Muscle layer of duodenum (tissue), 2 donors: Measurements from ENCODE around the gene FADS6.

Experiments used
- H3K27ac ChIP-seq: one replicate; pipeline ENCODE4 v1.7.0; 2013; ENCODE audit warnings: mild to moderate bottlenecking, low read length
- H3K27me3 ChIP-seq: one replicate; pipeline ENCODE4 v1.7.0; 2013; ENCODE audit warnings: low read depth, mild to moderate bottlenecking, control low read depth, low read length
- H3K36me3 ChIP-seq, 2 donors: one replicate each; pipeline ENCODE4 v1.7.0; 2013; ENCODE audit warnings: low read length in 2 of 2, control low read depth in 1 of 2, mild to moderate bottlenecking in 1 of 2; ENCODE audit not compliant: insufficient read depth in 2 of 2, control insufficient read depth in 1 of 2
- H3K4me1 ChIP-seq, 2 donors: one replicate each; pipeline ENCODE4 v1.7.0; 2013; ENCODE audit warnings: low read length in 2 of 2, mild to moderate bottlenecking in 2 of 2, control low read depth in 1 of 2, moderate library complexity in 1 of 2; ENCODE audit not compliant: insufficient read depth in 2 of 2, control insufficient read depth in 1 of 2
- H3K4me3 ChIP-seq, 2 donors: one replicate each; pipeline ENCODE4 v1.7.0; 2013; ENCODE audit warnings: low read length in 2 of 2, low read depth in 1 of 2, mild to moderate bottlenecking in 1 of 2
- H3K9me3 ChIP-seq, 2 donors: one replicate each; pipeline ENCODE4 v1.7.0; 2013; ENCODE audit warnings: low read length in 2 of 2, control low read depth in 1 of 2, mild to moderate bottlenecking in 1 of 2; ENCODE audit not compliant: control insufficient read depth in 1 of 2
- donor health status: healthy.

Gene FADS6

GRCh38 chr17:74863420-74864296, 29.8 kb downstream of the FADS6 start:
- Histone ChIP-seq H3K27ac (no peak overlapping the region), H3K36me3 (no peaks in the 10 kb centered on the region), H3K9me3 (no peaks in the 10 kb centered on the region), H3K4me1 (peaks cover 0 to 27% of the 10 kb centered on the region in 2 donors), H3K4me3 (no peak overlapping the region), H3K27me3 (peaks cover 25% of the 10 kb centered on the region)

- no peak overlapping the region for H3K27ac ChIP-seq
- H3K4me3 ChIP-seq, result no peak overlapping the region
- H3K27me3 ChIP-seq, result peaks cover 27% of the 10 kb centered on the region
- H3K4me1 ChIP-seq, result peaks cover 0 to 27% of the 10 kb centered on the region in 2 donors
- no peaks in the 10 kb centered on the region for H3K36me3 ChIP-seq
- H3K9me3 ChIP-seq, result no peaks in the 10 kb centered on the region
These were observed 30.5 kb downstream of the FADS6 start for GRCh38 chr17:74862919-74863318.

GRCh38 chr17:74862108-74862901, 31.1 kb downstream of the FADS6 start:
- Histone ChIP-seq H3K27ac (no peak overlapping the region), H3K36me3 (no peaks in the 10 kb centered on the region), H3K4me3 (no peak overlapping the region), H3K9me3 (no peaks in the 10 kb centered on the region), H3K4me1 (peaks cover 0 to 27% of the 10 kb centered on the region in 2 donors), H3K27me3 (peaks cover 27% of the 10 kb centered on the region)

- Histone ChIP-seq H3K36me3 (no peaks in the 10 kb centered on the region), H3K9me3 (no peaks in the 10 kb centered on the region), H3K4me3 (no peak overlapping the region), H3K27ac (no peak overlapping the region), H3K27me3 (peaks cover 27% of the 10 kb centered on the region), H3K4me1 (peaks cover 0 to 27% of the 10 kb centered on the region in 2 donors)
These were observed 31.7 kb downstream of the FADS6 start for GRCh38 chr17:74861662-74862107.

- H3K36me3 ChIP-seq, result no peaks in the 10 kb centered on the region
- H3K4me1 ChIP-seq, result peaks cover 0 to 27% of the 10 kb centered on the region in 2 donors
- H3K27me3 ChIP-seq, result peaks cover 30% of the 10 kb centered on the region
- H3K27ac ChIP-seq, result no peak overlapping the region
- H3K9me3 ChIP-seq, result no peaks in the 10 kb centered on the region
- peak overlapping the region in 1 of 2 donors; percentile 51 for H3K4me3 ChIP-seq
These were observed 32.4 kb downstream of the FADS6 start for GRCh38 chr17:74860872-74861661.

GRCh38 chr17:74860229-74860871, 33.1 kb downstream of the FADS6 start:
- H3K4me3 ChIP-seq, result peak overlapping the region in 1 of 2 donors; percentile 51
- no peak overlapping the region for H3K27ac ChIP-seq
- peaks cover 0 to 27% of the 10 kb centered on the region in 2 donors for H3K4me1 ChIP-seq
- H3K9me3 ChIP-seq, result no peaks in the 10 kb centered on the region
- peaks cover 36% of the 10 kb centered on the region for H3K27me3 ChIP-seq
- no peaks in the 10 kb centered on the region for H3K36me3 ChIP-seq

- no peaks in the 10 kb centered on the region for H3K9me3 ChIP-seq
- H3K4me1 ChIP-seq, result peaks cover 0 to 27% of the 10 kb centered on the region in 2 donors
- no peak within 1 kb of the TSS for H3K27ac ChIP-seq
- H3K4me3 ChIP-seq, result peak within 1 kb of the TSS in 1 of 2 donors; percentile 51
- H3K27me3 ChIP-seq, result peaks cover 42% of the 10 kb centered on the region
- H3K36me3 ChIP-seq, result no peaks in the 10 kb centered on the region
These were observed 33.8 kb downstream of the FADS6 start, which contains the start of gene GRIN2C for GRCh38 chr17:74859459-74860228. TSS of gene GRIN2C (minus strand) at chr17:74859885. CDS start at chr17:74855092, 4,793 bp downstream.

- no peaks in the 10 kb centered on the region for H3K36me3 ChIP-seq
- H3K27me3 ChIP-seq, result peaks cover 45% of the 10 kb centered on the region
- peaks cover 0 to 27% of the 10 kb centered on the region in 2 donors for H3K4me1 ChIP-seq
- H3K9me3 ChIP-seq, result no peaks in the 10 kb centered on the region
- H3K27ac ChIP-seq, result no peak overlapping the region
- no peak overlapping the region for H3K4me3 ChIP-seq
These were observed 34.6 kb downstream of the FADS6 start for GRCh38 chr17:74858672-74859458.

- Histone ChIP-seq H3K27ac (no peak overlapping the region), H3K27me3 (peaks cover 57% of the 10 kb centered on the region), H3K4me3 (no peak overlapping the region), H3K4me1 (peaks cover 0 to 36% of the 10 kb centered on the region in 2 donors), H3K36me3 (no peaks in the 10 kb centered on the region), H3K9me3 (no peaks in the 10 kb centered on the region)
These were observed 36.2 kb downstream of the FADS6 start for GRCh38 chr17:74857191-74857590.
